GM12865 (cell line): ENCODE data around the gene TMEM203.
A peak's percentile ranks its signal among the peaks of the same experiment; 100 is the strongest.
"Not testable (repeated sequence)": the region's sequence is repeated elsewhere in the genome, so short reads cannot be mapped to it uniquely, and the experiment has no call there.

Experiments
- DNase-seq: peaks from one replicate; pipeline ENCODE4 v3.0.0; 2010; ENCODE audit warnings: low read depth
- H3K4me3 ChIP-seq: 2 replicates; pipeline ENCODE4 v1.5.1; 2011; ENCODE audit warnings: mild to moderate bottlenecking, low read depth, low read length, control low read depth
- TF ChIP-seq, protein P1 (sequence below): IDR thresholded peaks from 2 replicates; pipeline ENCODE4 v1.5.1; 2011; ENCODE audit warnings: low read length, control low read depth, low read depth, inconsistent platforms; ENCODE audit not compliant: insufficient read depth; ENCODE audit errors: missing control alignments

Gene TMEM203

DNA sequence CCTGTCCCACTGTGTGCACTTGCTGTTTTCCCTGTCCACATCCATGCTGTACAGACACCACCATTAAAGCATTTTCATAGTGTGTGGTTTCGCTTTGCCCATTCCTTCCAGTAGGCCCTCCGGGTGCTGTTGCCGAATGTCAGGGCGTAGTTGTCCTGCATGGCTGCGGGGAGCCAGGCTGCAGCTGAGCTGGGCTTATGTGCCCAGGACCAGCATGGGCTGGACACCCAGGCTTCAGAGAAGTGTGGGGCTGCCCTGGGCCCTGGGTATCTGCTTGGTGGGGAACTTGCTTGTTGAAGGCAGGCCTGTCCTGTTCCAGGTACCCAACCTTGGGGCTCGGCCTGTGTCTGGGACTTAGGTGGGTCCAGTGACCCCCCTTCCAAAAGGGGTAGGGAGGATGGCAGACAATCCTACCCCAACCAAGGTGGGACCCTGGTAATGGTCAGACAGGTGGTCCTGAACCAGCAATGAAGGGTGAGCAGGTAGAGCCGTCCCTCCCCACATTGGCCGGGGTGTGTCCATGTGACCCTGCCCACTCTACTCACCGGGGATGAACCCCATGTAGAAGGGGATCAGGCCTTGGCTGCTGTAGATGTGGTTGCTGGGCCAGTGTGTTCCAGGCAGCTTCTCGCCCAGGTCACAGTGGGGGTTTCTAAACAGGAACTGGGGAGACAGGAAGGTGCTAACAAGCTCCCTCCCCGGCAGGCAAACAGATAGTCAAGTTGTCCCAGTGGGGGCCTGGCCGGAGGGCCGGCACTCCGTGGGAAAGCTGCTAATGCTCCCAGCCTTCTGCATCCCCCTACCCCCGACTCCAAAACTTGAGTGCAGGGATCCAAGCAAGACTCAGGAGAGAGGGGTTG, 38.4 kb upstream of the TMEM203 start:
- H3K4me3 ChIP-seq, result no peak overlapping the region
- TF ChIP-seq, protein P1, sequence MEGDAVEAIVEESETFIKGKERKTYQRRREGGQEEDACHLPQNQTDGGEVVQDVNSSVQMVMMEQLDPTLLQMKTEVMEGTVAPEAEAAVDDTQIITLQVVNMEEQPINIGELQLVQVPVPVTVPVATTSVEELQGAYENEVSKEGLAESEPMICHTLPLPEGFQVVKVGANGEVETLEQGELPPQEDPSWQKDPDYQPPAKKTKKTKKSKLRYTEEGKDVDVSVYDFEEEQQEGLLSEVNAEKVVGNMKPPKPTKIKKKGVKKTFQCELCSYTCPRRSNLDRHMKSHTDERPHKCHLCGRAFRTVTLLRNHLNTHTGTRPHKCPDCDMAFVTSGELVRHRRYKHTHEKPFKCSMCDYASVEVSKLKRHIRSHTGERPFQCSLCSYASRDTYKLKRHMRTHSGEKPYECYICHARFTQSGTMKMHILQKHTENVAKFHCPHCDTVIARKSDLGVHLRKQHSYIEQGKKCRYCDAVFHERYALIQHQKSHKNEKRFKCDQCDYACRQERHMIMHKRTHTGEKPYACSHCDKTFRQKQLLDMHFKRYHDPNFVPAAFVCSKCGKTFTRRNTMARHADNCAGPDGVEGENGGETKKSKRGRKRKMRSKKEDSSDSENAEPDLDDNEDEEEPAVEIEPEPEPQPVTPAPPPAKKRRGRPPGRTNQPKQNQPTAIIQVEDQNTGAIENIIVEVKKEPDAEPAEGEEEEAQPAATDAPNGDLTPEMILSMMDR, result no peak
- no peak for DNase-seq

DNA sequence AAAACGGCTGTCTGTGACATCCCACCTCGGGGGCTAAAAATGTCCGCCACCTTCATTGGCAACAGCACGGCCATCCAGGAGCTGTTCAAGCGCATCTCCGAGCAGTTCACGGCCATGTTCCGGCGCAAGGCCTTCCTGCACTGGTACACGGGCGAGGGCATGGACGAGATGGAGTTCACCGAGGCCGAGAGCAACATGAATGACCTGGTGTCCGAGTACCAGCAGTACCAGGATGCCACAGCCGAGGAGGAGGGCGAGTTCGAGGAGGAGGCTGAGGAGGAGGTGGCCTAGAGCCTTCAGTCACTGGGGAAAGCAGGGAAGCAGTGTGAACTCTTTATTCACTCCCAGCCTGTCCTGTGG, 37.8 kb upstream of the TMEM203 start:
- not testable (repeated sequence) for DNase-seq, H3K4me3 ChIP-seq

DNA sequence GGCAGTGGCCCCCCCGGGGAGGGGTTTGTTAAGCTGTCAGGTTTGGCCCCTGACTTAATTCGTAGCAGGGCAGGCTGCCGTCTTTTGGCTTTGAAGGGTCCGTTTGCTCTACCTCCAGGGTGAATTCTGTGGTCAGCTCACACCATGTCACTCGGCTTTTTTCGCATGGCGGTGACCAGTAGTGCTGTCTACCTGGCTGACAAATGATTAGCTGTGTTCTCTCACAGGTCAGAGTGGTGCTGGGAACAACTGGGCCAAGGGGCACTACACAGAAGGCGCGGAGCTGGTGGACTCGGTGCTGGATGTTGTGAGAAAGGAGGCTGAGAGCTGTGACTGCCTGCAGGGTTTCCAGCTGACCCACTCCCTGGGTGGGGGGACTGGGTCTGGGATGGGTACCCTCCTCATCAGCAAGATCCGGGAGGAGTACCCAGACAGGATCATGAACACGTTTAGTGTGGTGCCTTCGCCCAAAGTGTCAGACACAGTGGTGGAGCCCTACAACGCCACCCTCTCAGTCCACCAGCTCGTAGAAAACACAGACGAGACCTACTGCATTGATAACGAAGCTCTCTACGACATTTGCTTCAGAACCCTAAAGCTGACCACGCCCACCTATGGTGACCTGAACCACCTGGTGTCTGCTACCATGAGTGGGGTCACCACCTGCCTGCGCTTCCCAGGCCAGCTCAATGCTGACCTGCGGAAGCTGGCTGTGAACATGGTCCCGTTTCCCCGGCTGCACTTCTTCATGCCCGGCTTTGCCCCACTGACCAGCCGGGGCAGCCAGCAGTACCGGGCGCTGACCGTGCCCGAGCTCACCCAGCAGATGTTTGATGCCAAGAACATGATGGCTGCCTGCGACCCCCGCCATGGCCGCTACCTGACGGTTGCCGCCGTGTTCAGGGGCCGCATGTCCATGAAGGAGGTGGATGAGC, 37.1 kb upstream of the TMEM203 start:
- TF ChIP-seq, protein P1, result no peak
- H3K4me3 ChIP-seq, result peak overlapping the region; percentile 77
- DNase-seq, result no peak

DNA sequence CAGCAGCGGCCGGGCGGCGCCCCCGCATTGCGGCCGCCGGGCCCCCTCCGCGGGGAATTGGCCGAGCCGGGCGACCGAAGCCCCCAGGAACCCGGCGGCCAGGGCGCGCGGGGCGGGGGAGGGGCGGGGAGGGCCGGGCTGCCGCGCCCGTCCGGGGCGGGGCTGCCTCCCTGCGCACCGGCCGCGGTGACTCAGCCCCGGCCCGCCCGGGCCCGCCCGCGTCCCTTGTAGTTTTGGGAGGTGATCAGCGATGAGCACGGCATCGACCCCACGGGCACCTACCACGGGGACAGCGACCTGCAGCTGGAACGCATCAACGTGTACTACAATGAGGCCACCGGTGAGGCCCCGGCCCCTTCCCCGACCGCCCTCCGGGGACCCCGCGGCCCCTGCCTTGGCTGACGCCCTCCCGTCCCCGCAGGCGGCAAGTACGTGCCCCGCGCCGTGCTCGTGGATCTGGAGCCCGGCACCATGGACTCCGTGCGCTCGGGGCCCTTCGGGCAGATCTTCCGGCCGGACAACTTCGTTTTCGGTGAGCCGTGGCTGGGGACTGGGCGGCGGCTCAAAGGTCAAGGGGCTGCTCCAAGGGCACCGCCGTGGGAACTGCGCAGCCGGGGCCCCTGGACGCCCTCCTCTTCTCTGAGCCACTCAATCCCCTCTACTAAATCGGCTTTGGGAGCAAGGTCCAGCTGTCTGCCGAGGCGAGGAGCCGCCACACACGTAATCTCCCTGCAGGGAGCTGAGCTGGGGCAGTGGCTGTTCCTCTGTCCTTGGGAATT, 36.2 kb upstream of the TMEM203 start:
- DNase-seq, result peak; percentile 58

DNA sequence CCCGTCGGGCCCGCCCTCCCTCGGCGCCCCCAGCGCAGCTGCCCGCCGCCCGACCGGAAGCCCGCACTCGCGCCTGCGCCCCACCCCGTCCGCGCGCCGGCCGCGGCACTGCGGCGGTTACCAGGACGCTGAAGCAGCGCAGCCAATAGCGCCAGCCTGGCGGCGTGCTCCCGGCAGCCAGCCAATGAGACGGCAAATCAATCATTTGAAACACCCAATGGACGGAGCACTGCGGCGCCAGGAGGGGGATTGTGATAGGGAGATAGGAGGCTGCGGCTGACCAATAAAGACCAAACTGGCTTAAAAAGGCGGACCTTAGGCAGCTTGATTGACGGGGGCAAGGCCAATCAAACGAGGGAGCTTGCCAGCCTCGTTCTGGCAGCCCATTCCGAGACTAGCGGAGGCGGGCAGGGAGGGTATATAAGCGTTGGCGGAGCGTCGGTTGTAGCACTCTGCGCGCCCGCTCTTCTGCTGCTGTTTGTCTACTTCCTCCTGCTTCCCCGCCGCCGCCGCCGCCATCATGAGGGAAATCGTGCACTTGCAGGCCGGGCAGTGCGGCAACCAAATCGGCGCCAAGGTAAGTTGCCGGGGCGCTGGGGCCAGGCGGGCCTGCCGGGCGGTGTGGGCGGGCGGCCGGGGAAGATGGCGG, 35.5 kb upstream of the TMEM203 start, which contains the start of gene TUBB4B:
Gene TUBB4B (plus strand): TSS at position 447 of the 649 bp plus-strand sequence. CDS start 74 bp downstream, at position 521.
- peak within 1 kb of the TSS; percentile 77 for H3K4me3 ChIP-seq
- TF ChIP-seq, protein P1, result no peak
- peak; percentile 100 for DNase-seq

More for the DNA sequence above, 36.2 kb upstream of the TMEM203 start:
- TF ChIP-seq, protein P1, result no peak
- peak overlapping the region; percentile 77 for H3K4me3 ChIP-seq

DNA sequence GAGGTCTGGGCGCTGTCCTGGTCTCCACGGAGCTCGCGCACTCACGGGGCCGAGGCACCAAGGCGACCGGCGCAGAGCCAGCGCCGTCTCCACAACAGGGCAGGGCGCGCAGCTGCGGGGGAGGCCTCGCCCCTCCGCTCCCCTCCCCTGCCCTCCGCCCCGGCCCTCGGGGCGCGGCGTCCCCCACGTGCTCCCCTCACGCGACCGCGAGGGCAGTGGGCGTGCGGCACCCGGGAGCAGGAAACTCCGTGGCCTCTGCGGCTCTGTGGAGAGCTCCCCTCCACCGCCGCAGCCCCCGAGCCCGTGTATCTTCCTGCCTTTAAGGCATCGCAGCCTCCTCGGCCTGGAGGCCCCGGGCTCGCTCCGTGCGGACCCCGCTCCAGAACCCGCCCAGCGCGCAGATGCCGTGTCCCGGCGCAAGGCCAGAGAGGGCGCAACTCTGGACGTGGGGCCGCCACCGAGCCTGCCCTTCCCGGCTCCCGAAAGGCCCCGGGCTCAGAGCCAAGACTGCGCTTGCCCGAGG, 34.9 kb upstream of the TMEM203 start:
- peak overlapping the region; percentile 62 for H3K4me3 ChIP-seq
- peak; percentile 83 for DNase-seq
- TF ChIP-seq, protein P1, result no peak

DNA sequence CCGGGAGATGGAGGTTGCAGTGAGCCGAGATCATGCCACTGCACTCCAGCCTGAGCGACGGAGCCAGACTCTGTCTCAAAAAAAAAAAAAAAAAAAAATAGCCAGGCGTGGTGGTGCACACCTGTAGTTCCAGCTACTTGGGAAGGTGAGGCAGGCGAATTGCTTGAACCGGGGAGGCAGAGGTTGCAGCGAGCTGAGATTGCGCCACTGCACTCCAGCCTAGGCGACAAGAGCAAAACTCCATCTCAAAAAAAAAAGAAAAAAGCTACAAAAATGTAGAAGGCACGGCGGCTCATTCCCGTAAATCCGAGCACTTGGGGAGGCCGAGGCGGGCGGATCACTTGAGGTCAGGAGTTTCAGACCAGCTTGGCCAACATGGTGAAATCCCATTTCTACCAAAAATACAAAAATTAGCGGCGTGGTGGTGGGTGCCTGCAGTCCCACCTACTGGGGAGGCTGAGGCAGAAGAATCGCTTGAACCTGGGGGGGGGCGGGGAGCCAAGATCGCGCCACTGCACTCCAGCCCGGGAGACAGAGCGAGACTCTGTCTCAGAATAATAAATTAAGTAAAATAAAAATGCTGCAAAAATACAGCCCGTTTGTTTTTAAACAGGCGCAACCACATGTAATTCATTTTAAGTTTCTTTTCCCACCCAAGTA, 34.2 kb upstream of the TMEM203 start:
- not testable (repeated sequence) for DNase-seq
- peak overlapping the region; percentile 62 for H3K4me3 ChIP-seq
